Type B pancreatic cell (in vitro differentiated cells): ENCODE measurements around the gene PPIL4. TPM values are rescaled to one million over a fixed set of nuclear protein-coding genes. Genes with fewer than 3 reads are reported as not detected.

ENCODE experiments used
- DNase-seq: peaks from one replicate; pipeline ENCODE4 v3.0.0; 2021; ENCODE audit warnings: mixed read lengths; ENCODE audit not compliant: unreplicated experiment; ENCODE audit errors: extremely low spot score
- H3K27ac Mint-ChIP-seq: 2 replicates; pipeline ENCODE4 v1.8.0; 2021; ENCODE audit warnings: mild to moderate bottlenecking, mixed read lengths
- H3K27me3 Mint-ChIP-seq: 2 replicates; pipeline ENCODE4 v1.8.0; 2021; ENCODE audit warnings: mixed read lengths
- H3K36me3 Mint-ChIP-seq: 2 replicates; pipeline ENCODE4 v1.8.0; 2021; ENCODE audit warnings: mixed read lengths
- H3K4me1 Mint-ChIP-seq: one replicate; pipeline ENCODE4 v1.8.0; 2021; ENCODE audit warnings: mixed read lengths; ENCODE audit not compliant: unreplicated experiment
- H3K4me3 Mint-ChIP-seq: 2 replicates; pipeline ENCODE4 v1.8.0; 2021; ENCODE audit warnings: mild to moderate bottlenecking, mixed read lengths
- H3K9me3 Mint-ChIP-seq: 2 replicates; pipeline ENCODE4 v1.8.0; 2021; ENCODE audit warnings: mixed read lengths
- CTCF ChIP-seq: fragments of 200-600 bp; sonication (generic); conservative IDR thresholded peaks from 2 replicates; pipeline ENCODE4 v1.5.0; 2021; ENCODE audit warnings: antibody characterized with exemption, mild to moderate bottlenecking
- total RNA-seq: library from RNA; stranded (reverse); gene quantifications from 2 replicates; pipeline ENCODE4 v1.2.1, GENCODE V29; 2021; ENCODE audit warnings: low replicate concordance

PPIL4 gene
- total RNA-seq, 1 donor from 2014 or later = 36.7 TPM

DNA sequence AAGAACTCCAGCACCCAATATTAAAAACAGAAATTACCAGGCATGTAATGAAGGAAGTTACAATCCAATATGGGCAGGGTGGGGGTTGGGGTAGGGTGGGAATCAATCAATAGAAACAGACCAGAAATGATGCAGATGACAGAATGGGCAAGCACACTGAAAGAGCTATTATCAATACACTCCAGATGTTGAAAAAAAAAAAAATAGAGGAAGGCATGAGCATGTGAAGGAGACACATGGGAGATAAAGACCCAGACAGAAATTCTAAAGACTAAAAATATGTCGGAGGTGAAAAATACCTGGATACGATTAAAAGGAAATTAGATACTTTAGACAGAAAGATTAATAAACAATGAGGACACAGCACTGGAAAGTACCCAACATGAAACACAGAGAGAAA lies 42.0 kb downstream of the PPIL4 start:
- Mint-ChIP-seq H3K4me1 (peaks cover 5% of the 10 kb centered on the region), H3K9me3 (no peaks in the 10 kb centered on the region), H3K36me3 (peaks cover 7% of the 10 kb centered on the region), H3K27me3 (no peaks in the 10 kb centered on the region), H3K4me3 (no peak overlapping the region), H3K27ac (no peak overlapping the region)
- no peak for TF ChIP-seq CTCF
- DNase-seq = no peak

GRCh38 chr6:149503276-149503675 lies 42.6 kb downstream of the PPIL4 start:
- Mint-ChIP-seq H3K27ac (no peak overlapping the region), H3K9me3 (no peaks in the 10 kb centered on the region), H3K36me3 (peaks cover 7% of the 10 kb centered on the region), H3K27me3 (no peaks in the 10 kb centered on the region), H3K4me1 (peaks cover 5% of the 10 kb centered on the region), H3K4me3 (no peak overlapping the region)
- TF ChIP-seq CTCF = no peak
- no peak for DNase-seq

- no peak overlapping the region for H3K4me3 Mint-ChIP-seq
- TF ChIP-seq CTCF = no peak
- no peaks in the 10 kb centered on the region for H3K9me3 Mint-ChIP-seq
- peaks cover 5% of the 10 kb centered on the region for H3K4me1 Mint-ChIP-seq
- no peak for DNase-seq
- H3K27ac Mint-ChIP-seq = no peak overlapping the region
- H3K36me3 Mint-ChIP-seq = peaks cover 4% of the 10 kb centered on the region
- no peaks in the 10 kb centered on the region for H3K27me3 Mint-ChIP-seq
Observed at GRCh38 chr6:149501768-149502167, 44.1 kb downstream of the PPIL4 start.

DNA sequence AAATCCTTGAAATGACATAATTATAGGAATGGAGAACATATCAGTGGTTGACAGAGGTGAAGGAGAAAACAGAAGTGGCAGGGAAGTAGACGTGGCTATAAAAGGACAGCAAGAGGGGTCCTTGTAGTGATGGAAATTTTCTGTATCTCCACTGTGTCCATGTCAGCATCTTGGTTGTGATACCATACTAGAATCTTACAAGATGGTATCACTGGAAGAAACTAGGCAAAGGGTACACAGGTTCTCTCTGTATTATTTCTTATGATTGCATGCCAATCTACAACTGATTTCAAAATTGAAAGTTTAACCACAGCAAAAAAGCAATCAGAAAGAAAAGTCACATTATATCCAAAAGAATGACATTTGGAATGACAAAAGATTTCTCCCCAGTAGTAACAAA lies 44.6 kb downstream of the PPIL4 start:
- H3K4me3 Mint-ChIP-seq = no peak overlapping the region
- TF ChIP-seq CTCF = no peak

DNA sequence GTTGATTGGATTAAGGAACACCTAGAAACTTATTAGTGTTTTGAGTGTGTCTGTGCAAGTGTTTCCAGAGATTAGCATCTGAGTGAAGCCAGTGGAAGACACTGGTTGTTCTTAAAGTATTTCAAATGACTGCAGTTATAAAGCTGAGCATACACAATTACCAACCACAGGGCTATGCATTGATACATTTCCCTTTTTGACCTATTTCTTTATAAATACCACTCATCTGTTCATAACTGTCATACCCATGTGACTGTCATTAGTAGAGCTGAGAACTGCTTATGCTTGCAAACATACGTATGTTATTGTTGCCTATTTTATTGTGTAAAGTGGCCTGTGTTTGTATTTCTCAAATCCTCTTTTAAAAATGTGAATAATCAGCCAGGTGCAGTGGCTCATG lies 45.7 kb downstream of the PPIL4 start:
- DNase-seq = no peak
- peaks cover 4% of the 10 kb centered on the region for H3K36me3 Mint-ChIP-seq
- no peaks in the 10 kb centered on the region for H3K9me3 Mint-ChIP-seq
- H3K27me3 Mint-ChIP-seq = no peaks in the 10 kb centered on the region
- no peak overlapping the region for H3K4me3 Mint-ChIP-seq
- H3K27ac Mint-ChIP-seq = no peak overlapping the region
- H3K4me1 Mint-ChIP-seq = peaks cover 5% of the 10 kb centered on the region
- TF ChIP-seq CTCF = no peak

More for the DNA sequence above, 44.6 kb downstream of the PPIL4 start:
- Mint-ChIP-seq H3K9me3 (no peaks in the 10 kb centered on the region), H3K27ac (no peak overlapping the region), H3K27me3 (no peaks in the 10 kb centered on the region), H3K4me1 (peaks cover 5% of the 10 kb centered on the region), H3K36me3 (peaks cover 4% of the 10 kb centered on the region)
- no peak for DNase-seq

GRCh38 chr6:149499066-149499465 lies 46.8 kb downstream of the PPIL4 start:
- Mint-ChIP-seq H3K4me1 (peaks cover 2% of the 10 kb centered on the region), H3K4me3 (no peak overlapping the region), H3K27ac (no peak overlapping the region), H3K36me3 (peaks cover 4% of the 10 kb centered on the region), H3K9me3 (no peaks in the 10 kb centered on the region), H3K27me3 (no peaks in the 10 kb centered on the region)
- no peak for TF ChIP-seq CTCF
- no peak for DNase-seq
